ENCODE data around the gene KAZALD1. TPM values are rescaled to one million over a fixed set of nuclear protein-coding genes. Genes with fewer than 3 reads are reported as not detected.
A peak's percentile ranks its signal among the peaks of the same experiment; 100 is the strongest.

Gene KAZALD1
- total and polyA plus RNA-seq, 11 donors = 1.9 to 11.1 (median 7.4) TPM

- Histone ChIP-seq H3K27me3 (no peaks in the 10 kb centered on the region), H3K27ac (no peak overlapping the region), H3K4me3 (no peak overlapping the region), H3K4me1 (peaks cover 0 to 28% (median 20%) of the 10 kb centered on the region in 12 donors), H3K9me3 (no peaks in the 10 kb centered on the region), H3K36me3 (peaks cover 0 to 57% (median 56%) of the 10 kb centered on the region in 9 donors)
- WGBS, 4 donors = 69 to 86% (median 73%) methylated on average over 5 of the region's 5 CpGs
- no peak for TF ChIP-seq POLR2A (IDR thresholded peaks at IDR 0.05)
- TF ChIP-seq, protein P1, sequence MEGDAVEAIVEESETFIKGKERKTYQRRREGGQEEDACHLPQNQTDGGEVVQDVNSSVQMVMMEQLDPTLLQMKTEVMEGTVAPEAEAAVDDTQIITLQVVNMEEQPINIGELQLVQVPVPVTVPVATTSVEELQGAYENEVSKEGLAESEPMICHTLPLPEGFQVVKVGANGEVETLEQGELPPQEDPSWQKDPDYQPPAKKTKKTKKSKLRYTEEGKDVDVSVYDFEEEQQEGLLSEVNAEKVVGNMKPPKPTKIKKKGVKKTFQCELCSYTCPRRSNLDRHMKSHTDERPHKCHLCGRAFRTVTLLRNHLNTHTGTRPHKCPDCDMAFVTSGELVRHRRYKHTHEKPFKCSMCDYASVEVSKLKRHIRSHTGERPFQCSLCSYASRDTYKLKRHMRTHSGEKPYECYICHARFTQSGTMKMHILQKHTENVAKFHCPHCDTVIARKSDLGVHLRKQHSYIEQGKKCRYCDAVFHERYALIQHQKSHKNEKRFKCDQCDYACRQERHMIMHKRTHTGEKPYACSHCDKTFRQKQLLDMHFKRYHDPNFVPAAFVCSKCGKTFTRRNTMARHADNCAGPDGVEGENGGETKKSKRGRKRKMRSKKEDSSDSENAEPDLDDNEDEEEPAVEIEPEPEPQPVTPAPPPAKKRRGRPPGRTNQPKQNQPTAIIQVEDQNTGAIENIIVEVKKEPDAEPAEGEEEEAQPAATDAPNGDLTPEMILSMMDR (IDR thresholded peaks at IDR 0.05) = no peak
- ATAC-seq (no peak), DNase-seq (peak in 2 of 5 donors; percentile 17 to 41)
- intact Hi-C loops (cut with DNase I) = no loop called here
These were observed 23.3 kb upstream of the KAZALD1 start for GRCh38 chr10:101038484-101038883.

DNA sequence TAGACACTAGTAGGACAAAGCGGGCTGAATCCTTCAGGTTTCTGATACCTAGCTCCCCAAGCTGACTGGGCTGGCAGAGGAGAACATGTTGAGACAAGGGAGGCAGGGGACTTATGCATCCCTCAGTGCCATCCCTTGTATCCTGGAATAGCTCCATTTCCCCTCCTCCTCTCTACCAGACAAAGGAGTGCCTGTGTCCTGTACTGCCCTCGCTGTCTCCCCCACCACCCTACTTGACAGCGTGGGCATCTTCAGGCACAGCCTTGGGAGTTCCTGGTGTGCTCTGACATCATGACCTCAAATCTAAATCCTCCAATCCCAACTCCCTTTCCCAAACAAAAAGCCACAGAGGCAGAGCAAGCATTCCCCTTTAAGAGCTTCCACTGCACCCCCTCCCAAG is 21.7 kb upstream of the KAZALD1 start:
- 78 to 94% (median 91%) methylated on average over 2 to 3 of the region's 3 CpGs for WGBS, 4 donors
- no peak for TF ChIP-seq POLR2A (IDR thresholded peaks at IDR 0.05)
- TF ChIP-seq, protein P1 (IDR thresholded peaks at IDR 0.05) = no peak
- H3K27me3 ChIP-seq = no peaks in the 10 kb centered on the region
- ATAC-seq (no peak), DNase-seq (peak in 3 of 5 donors; percentile 3 to 14 (median 12))
- intact Hi-C loops (cut with DNase I) = loop anchor here in 4 of 10 donors (2.0 kb wide), 2 partner anchors 21 to 27 kb away; partner anchors contain the start of gene KAZALD1 (in 1 of the 4)
- H3K27ac ChIP-seq = no peak overlapping the region
- H3K4me3 ChIP-seq = no peak overlapping the region
- H3K36me3 ChIP-seq = peaks cover 0 to 50% (median 49%) of the 10 kb centered on the region in 9 donors
- no peaks in the 10 kb centered on the region for H3K9me3 ChIP-seq
- H3K4me1 ChIP-seq = peaks cover 0 to 24% (median 17%) of the 10 kb centered on the region in 12 donors

- Histone ChIP-seq H3K9me3 (no peaks in the 10 kb centered on the region), H3K27me3 (no peaks in the 10 kb centered on the region), H3K4me1 (peaks cover 0 to 24% (median 17%) of the 10 kb centered on the region in 12 donors), H3K27ac (peak overlapping the region in 1 of 12 donors; percentile 1), H3K4me3 (no peak overlapping the region), H3K36me3 (peaks cover 0 to 42% (median 41%) of the 10 kb centered on the region in 9 donors)
- ATAC-seq = no peak
- WGBS, 4 donors = 28 to 43% (median 32%) methylated on average over 2 of the region's 2 CpGs
- peak in 3 of 5 donors; percentile 4 to 17 (median 6) for DNase-seq
- TF ChIP-seq POLR2A (IDR thresholded peaks at IDR 0.05) = no peak
- TF ChIP-seq, protein P1 (IDR thresholded peaks at IDR 0.05) = no peak
- intact Hi-C loops (cut with DNase I) = loop anchor here in 5 of 10 donors (1.0 to 2.0 kb wide), 3 partner anchors 20 to 26 kb away; partner anchors contain the start of gene KAZALD1 (in 2 of the 5)
These were observed 20.9 kb upstream of the KAZALD1 start for GRCh38 chr10:101040851-101041250.

DNA sequence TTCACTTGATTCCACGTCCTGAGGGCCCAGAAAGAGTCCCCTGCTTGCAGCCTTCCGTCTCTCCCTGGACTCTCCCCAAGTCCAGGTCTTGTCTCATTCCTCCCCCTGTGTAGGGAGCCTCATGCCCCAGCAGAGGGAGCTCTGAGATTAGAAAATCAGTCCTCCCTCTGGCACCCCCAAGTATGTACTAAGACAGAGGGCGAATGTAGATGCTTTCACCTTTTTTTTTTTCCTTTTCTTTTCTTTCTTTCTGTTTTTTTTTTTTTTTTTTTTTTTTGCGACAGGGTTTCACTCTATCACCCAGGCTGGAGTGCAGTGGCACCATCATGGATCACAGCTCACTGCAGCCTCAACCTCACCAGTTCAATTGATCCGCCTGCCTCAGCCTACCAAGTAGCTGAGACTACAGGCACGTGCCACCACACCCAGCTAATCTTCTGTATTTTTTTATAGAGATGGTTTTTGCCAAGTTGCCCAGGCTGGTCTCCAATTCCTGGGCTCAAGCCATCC is 20.5 kb upstream of the KAZALD1 start:
- Histone ChIP-seq H3K4me3 (no peak overlapping the region), H3K9me3 (no peaks in the 10 kb centered on the region), H3K4me1 (peaks cover 0 to 24% (median 17%) of the 10 kb centered on the region in 12 donors), H3K36me3 (peaks cover 0 to 38% (median 36%) of the 10 kb centered on the region in 9 donors), H3K27me3 (peaks cover 0 to 2% (median 0%) of the 10 kb centered on the region in 9 donors), H3K27ac (peak overlapping the region in 3 of 12 donors; percentile 1 to 85 (median 80))
- WGBS, 4 donors = 20 to 26% (median 24%) methylated on average over 6 of the region's 6 CpGs
- TF ChIP-seq, protein P1 (IDR thresholded peaks at IDR 0.05) = peak; percentile 69 to 92 (median 82)
- no peak for TF ChIP-seq POLR2A (IDR thresholded peaks at IDR 0.05)
- intact Hi-C loops (cut with DNase I) = loop anchor here in 5 of 10 donors (1.0 to 2.0 kb wide), 3 partner anchors 19 to 25 kb away; partner anchors contain the start of gene KAZALD1 (in 2 of the 5)
- DNase-seq (peak; percentile 77 to 82 (median 80)), ATAC-seq (peak; percentile 60 to 79 (median 78))
